Upper lobe of right lung (tissue), 1 donor: ENCODE data around the gene USP36. TPM values are rescaled to one million over a fixed set of nuclear protein-coding genes. Genes with fewer than 3 reads are reported as not detected.

Experiments
- ATAC-seq: fragments of 200-7000 bp; cut with Tn5 transposase; one replicate; pipeline ENCODE4 v1.9.1; 2020; ENCODE audit warnings: mild to moderate bottlenecking, moderate library complexity
- DNase-seq: peaks from one replicate; pipeline ENCODE4 v3.0.0-alpha.2; 2020
- H3K27ac ChIP-seq: fragments of 200-600 bp; one replicate; pipeline ENCODE4 v1.8.0; 2022
- H3K27me3 ChIP-seq: fragments of 200-600 bp; one replicate; pipeline ENCODE4 v1.8.0; 2022; ENCODE audit warnings: mild to moderate bottlenecking
- H3K36me3 ChIP-seq: fragments of 200-600 bp; one replicate; pipeline ENCODE4 v1.8.0; 2022
- H3K4me1 ChIP-seq: fragments of 200-600 bp; one replicate; pipeline ENCODE4 v1.8.0; 2022
- H3K4me3 ChIP-seq: fragments of 200-600 bp; one replicate; pipeline ENCODE4 v1.8.0; 2022; ENCODE audit warnings: mild to moderate bottlenecking
- H3K9me3 ChIP-seq: fragments of 200-600 bp; one replicate; pipeline ENCODE4 v1.8.0; 2022
- CTCF ChIP-seq: fragments of 200-600 bp; IDR thresholded peaks from one replicate; pipeline ENCODE4 v1.8.0; 2022; ENCODE audit warnings: antibody characterized with exemption
- intact Hi-C: fragments of 100-400 bp; cut with DNase I; formaldehyde crosslinking; loops from one replicate; pipeline ENCODE4 v1.11.0; 2022
- total RNA-seq: library from RNA; stranded (reverse); fragmentation: NEBNext Ultra II Directional; extraction: Animal tissue kit (Norgen Biotek cat#: 25700); gene quantifications from one replicate; pipeline ENCODE4 v1.2.1, GENCODE V29; 2021
- donor health status: DM: no; HTN: yes; CAD: no; lungs with severe emphysema.

Gene USP36
- total RNA-seq, 1 donor from 2014 or later, result 69.6 TPM

- no peak for DNase-seq
- Histone ChIP-seq H3K27ac (peak overlapping the region; percentile 83), H3K4me1 (peaks cover 48% of the 10 kb centered on the region), H3K27me3 (no peaks in the 10 kb centered on the region), H3K36me3 (no peaks in the 10 kb centered on the region), H3K4me3 (no peak overlapping the region), H3K9me3 (no peaks in the 10 kb centered on the region)
- no peak for ATAC-seq
- intact Hi-C loops, result no loop called here
- TF ChIP-seq CTCF, result no peak
Measured at GRCh38 chr17:78884876-78885667, 44.5 kb upstream of the USP36 start.

- Histone ChIP-seq H3K9me3 (no peaks in the 10 kb centered on the region), H3K27me3 (no peaks in the 10 kb centered on the region), H3K27ac (peak overlapping the region; percentile 83), H3K4me3 (peak overlapping the region; percentile 19), H3K36me3 (no peaks in the 10 kb centered on the region), H3K4me1 (peaks cover 43% of the 10 kb centered on the region)
- no peak for ATAC-seq
- TF ChIP-seq CTCF, result no peak
- intact Hi-C loops, result no loop called here
- DNase-seq, result no peak
Measured at GRCh38 chr17:78884148-78884825, 43.7 kb upstream of the USP36 start.

GRCh38 chr17:78883533-78884131, 43.0 kb upstream of the USP36 start:
- Histone ChIP-seq H3K36me3 (no peaks in the 10 kb centered on the region), H3K27ac (peak overlapping the region; percentile 83), H3K27me3 (no peaks in the 10 kb centered on the region), H3K9me3 (no peaks in the 10 kb centered on the region), H3K4me3 (peak overlapping the region; percentile 19), H3K4me1 (peaks cover 44% of the 10 kb centered on the region)
- DNase-seq (peak; percentile 80), ATAC-seq (no peak)
- intact Hi-C loops, result no loop called here
- TF ChIP-seq CTCF, result peak; percentile 5

- no peaks in the 10 kb centered on the region for H3K9me3 ChIP-seq
- no peaks in the 10 kb centered on the region for H3K36me3 ChIP-seq
- peak overlapping the region; percentile 83 for H3K27ac ChIP-seq
- peaks cover 44% of the 10 kb centered on the region for H3K4me1 ChIP-seq
- DNase-seq (peak; percentile 87), ATAC-seq (peak; percentile 87)
- intact Hi-C loops, result no loop called here
- TF ChIP-seq CTCF, result no peak
- H3K27me3 ChIP-seq, result no peaks in the 10 kb centered on the region
- peak overlapping the region; percentile 19 for H3K4me3 ChIP-seq
Measured at GRCh38 chr17:78883089-78883532, 42.5 kb upstream of the USP36 start.

- no peak for TF ChIP-seq CTCF
- peak overlapping the region; percentile 83 for H3K27ac ChIP-seq
- DNase-seq (peak; percentile 72), ATAC-seq (peak; percentile 2)
- intact Hi-C loops, result no loop called here
- no peaks in the 10 kb centered on the region for H3K27me3 ChIP-seq
- H3K4me1 ChIP-seq, result peaks cover 44% of the 10 kb centered on the region
- H3K4me3 ChIP-seq, result no peak overlapping the region
- no peaks in the 10 kb centered on the region for H3K36me3 ChIP-seq
- no peaks in the 10 kb centered on the region for H3K9me3 ChIP-seq
Measured at GRCh38 chr17:78882540-78883088, 42.0 kb upstream of the USP36 start.
